ENCODE data around the gene MSI2.

Gene MSI2

DNA sequence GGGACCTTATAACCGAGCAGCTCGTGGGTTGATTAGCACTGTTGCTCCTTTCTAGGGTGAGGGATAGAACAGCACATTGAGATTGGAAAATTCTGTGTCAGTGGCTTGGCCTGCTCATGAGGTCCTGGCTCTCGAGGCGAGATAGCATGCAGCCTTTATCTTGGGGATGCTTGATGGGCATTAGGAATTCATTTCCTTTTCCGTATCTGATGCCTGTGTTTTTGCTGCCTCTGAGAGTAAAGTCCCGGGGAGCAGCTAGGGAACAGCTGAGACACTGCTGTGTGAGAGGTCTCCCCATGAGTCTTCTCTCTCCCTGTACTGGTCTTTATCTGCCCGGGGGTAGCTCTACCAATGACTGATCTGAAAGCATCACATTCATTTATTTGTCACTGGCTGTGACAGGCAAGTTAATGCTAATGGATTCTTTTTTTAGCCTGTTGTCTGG is 14.5 kb downstream of the MSI2 start:
- peak; percentile 38 for DNase-seq (ENCODE audit: low read depth, low spot score)

DNA sequence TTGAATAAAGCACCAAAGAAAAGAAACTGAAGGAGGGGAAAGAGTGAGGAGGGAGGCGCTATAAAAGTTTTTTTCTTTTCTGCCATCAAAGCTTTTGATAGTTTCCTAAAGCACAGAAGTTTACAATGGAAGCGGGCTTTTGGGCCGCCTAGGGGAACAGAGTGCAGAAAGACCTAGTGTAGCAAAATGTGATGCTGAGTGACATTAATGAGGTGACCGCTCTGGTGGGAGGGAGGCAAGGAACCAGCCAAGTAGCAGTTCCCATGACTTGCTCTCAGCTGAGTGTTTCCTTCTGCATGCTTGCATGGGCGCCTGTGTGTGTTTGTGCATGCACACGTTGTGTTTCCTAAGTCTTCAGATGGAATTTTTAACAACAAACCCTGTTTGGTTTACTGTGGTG is 15.5 kb downstream of the MSI2 start:
- peak; percentile 87 for DNase-seq (ENCODE audit: low read depth, low spot score)

DNA sequence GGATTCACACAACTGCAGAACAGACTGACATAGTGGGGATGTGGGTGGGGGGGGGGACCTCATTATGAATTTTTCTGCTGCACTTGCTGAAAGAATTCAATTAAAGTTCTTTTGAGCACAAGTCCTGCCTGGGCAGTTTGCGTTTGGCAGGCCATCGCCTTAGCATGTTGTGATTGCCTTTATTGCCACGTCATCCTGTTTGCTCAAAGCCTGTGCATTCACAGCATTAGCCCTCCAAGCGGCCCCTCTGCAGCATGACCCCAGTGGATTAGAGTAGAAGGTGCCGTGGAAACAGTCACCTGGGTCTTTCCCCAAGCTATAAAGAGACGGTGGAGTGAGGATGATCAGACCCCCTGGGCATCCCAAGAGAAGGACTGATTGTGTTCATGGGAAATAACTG is 17.2 kb downstream of the MSI2 start:
- peak; percentile 66 for DNase-seq (ENCODE audit: low read depth, low spot score)

DNA sequence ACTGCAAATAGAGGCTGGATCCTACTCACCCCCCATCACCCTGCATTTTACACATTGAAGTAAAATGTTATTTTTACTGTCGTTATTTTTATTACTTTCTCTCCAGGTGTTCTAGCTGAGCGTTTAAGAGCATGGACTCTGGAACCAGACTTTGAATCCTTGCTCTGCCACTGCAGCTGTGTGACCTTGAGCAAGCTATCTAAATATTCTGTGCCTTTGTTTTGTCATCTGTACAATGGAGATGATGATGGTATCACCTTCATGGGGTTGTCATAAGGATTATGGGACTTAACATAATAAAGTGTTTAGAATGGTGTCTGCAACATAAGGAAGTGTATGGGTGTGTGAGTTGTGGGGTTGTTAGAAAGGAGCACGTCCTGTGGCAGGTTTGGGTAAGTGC is 17.8 kb downstream of the MSI2 start:
- DNase-seq (ENCODE audit: low read depth, low spot score) = no peak

DNA sequence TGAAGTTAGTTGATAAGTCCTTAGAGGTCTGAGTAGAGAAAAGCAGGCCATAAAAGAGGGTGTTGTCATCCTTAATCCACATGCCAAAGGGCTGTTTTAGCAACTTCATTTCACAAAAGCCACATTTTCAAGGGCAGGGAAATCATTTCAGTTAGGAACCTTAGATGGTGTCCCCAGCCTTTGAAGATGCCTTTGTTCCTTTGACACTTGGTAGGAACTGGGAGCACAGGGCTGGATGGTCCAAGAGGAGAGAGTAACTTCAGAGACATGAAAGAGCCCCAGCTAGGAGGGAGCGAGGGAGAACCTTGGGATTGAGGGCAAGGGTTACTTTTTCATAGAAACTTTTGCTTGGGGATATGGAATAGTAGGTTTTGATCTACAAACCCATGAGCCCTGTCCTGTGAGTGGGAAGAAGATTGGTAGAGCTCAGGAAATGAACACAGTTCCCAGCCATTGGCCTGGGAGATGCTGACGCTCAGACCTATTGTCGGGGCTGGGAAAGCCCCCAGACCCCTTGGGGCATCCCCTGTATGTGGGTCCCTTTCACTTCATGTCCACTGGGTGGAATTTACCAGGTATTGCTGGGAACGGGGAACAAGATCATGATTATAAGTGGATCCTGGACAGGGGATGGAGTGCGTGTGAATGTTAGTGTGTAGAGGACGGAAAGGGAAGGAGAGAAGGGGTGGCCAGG is 18.9 kb downstream of the MSI2 start:
- DNase-seq (ENCODE audit: low read depth, low spot score) = no peak

DNA sequence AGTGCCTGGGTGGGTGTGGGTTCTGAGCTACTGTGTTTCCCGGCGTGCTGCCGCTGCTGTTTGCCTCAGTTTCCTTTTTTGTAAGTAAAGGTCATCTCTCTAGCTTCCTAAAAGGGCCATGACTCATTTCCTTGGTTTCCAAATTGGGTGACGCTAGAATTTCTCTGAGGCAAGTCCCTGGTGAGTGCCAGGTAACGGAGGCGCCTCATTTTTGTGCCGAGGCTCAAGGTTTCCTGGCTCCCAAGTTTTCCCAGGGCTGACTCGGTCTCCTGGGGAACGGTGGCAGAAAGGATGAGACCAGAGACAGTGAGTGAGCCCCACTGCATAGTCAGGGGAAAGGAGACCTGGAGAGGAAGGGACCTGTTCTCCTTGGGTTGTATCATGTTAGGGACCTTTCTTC is 20.3 kb downstream of the MSI2 start:
- DNase-seq (ENCODE audit: low read depth, low spot score) = no peak

DNA sequence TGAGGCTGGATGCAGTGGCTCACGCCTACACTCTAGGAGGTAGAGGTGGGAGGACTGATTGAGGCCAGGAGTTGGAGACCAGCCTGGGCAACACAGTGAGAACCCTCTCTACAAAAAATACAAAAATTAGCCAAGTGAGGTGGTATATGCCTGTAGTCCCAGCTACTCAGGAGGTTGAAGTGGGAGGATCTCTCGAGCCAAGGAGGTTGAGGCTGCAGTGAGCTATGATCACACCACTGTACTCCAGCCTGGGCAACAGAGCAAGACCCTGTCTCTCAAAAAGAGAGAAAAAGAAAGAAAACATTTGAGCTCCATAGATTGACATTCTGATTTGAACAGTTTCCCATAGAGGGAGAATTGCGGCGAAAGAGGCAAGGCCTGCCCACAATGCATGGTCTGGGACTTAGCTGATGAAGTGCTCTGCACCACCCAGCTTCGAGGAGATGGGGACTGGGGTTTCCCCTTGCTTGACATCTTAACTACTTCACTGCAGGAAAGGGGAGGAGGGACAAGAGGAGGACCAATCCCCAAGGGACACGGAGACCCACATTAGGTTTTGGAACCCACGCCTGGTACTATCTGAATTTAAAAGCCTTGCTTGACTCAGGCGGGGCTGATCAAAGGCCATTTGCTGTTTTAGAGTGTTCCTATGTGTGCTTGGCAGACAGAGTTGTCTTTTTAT is 21.7 kb downstream of the MSI2 start:
- DNase-seq (ENCODE audit: low read depth, low spot score) = no peak

DNA sequence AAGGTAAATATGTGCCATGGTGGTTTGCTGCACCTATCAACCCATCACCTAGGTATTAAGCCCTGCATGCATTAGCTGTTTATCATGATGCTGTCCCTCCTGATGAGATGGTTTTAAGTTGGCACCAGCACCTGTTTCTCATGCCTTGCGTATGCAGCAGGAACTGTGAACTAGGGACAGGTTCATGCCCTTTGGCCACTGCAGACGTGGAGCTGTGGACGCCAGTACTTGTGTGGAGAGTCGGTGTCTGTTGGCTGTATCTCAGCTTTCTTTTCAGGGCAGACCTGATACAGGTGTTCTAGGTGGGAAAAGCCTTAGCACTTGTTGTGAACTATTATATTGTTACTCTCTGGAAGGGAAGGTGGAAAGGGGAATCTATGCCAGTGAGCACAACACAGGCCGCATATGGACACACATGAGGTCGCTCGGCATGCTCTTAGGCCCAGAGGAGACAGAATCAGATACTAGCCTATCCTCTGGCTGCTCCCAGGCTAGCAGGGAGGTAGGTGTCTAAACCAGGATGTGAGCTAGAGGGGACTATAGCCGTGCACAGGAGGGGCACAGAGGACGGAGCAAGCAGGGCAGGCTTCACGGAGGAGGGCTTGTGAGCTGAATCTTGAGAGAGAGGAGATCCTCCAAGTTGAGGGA is 22.5 kb downstream of the MSI2 start:
- DNase-seq (ENCODE audit: low read depth, low spot score) = no peak

DNA sequence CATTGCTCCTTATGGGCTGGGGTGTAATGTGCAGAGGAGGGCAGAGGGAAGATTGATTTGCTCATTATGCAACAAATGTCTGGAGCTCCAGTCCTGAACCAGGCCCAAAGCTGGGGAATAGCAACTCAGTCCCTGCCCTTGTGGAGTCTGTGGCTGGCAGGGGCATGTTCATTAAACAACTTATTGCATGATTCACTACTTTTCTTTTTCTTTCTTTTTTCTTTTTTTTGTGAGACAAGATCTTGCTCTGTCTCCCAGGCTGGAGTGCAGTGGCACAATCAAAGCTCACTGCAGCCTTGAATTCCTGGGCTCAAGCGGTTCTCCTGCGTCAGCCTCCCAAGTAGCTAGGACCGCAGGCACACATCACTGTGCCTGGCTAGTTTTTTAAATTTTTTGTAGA is 23.1 kb downstream of the MSI2 start:
- DNase-seq (ENCODE audit: low read depth, low spot score) = peak; percentile 49

DNA sequence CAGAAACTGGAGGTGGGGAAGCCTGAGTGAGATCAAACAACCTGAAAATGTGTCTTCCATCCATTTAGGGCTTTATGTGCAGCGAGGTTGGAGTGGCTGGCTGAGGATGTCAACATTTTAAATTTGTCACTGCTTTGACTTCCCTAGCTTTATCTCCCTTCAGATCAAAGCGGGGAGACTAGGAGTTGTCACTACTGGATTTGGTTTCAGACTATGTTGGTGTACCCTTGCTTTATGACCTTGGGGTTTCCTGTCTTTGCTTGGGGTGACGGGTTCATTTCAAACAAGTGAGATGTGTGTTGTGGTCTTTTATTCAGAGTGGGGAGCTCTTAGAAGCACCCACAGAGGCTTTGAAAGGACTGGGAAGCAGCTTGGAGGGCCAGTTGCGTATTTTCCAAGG is 25.6 kb downstream of the MSI2 start:
- DNase-seq (ENCODE audit: low read depth, low spot score) = no peak

DNA sequence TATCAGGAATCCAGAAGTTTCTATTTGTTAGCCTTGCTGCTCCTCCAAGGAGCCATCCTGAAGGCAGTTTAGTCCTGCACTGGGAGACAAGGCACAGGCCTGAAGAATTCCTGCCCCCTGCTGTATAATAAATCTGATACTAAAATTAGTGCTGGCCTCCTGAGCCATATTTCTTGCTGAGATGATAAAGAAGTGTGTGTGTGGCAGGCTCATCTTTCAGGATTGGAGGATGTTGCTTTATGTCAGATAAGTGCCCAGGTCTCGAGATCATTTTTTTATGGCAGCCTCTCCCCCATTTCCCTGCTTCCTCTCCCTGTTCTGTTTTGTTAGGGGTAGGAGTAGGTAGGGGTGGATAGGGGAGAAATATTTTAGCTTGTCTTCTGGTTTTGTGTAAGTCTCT is 26.0 kb downstream of the MSI2 start:
- DNase-seq (ENCODE audit: low read depth, low spot score) = peak; percentile 17

DNA sequence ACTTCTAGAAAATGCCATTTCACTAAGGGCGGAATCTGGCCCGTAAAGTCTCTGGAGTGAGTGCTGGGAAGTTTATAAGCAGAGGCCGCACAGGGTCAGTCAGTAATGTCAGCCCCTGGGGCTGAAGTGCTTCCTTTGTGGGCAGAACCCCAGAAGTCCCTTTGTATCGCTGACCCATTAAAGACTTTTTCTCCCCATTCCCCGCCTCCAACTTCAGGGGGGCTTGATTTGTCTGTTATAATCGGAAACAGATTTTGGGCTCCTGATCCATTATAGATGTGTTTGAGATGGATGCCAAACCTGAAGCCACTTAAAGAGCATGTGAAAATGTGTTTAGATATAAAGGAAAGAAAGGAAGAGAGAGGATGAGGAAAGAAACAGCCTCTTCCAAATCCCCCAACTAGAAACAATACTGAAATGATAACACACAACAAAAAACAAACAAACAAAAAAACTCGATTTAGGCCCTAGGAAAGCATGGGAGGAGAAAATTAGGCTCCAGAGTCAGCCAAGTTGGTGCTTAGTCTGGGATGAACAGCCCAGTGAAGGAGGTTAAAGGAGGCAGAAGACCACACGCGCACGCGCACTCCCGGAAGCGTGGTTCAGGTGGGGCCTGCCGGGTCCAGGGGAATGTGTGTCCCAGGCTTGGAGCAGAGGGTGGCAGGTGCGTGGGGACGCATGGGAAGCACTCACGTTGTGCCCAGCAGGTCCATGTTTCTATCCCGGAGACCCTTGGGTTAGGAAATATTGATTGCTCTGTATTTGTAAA is 27.1 kb downstream of the MSI2 start:
- no peak for DNase-seq (ENCODE audit: low read depth, low spot score)

DNA sequence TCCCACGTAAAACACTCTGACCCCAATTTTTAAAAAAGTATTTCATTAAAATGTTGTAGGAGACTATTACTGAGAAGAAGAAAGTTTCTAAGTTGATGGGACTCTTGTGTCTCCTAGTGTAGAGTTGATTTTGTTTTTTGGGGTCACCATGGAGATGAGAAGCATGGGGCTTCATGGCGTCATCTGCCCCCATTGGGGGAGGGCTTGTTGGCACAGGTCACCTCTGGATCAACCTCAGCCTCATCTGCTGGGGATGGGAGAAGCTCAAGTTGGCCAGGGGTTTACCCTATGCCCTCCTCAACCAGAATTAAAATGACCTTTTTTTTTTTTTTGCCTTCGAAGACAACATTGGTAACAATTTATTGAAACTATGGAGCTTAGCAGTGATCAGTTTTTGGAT is 28.3 kb downstream of the MSI2 start:
- DNase-seq (ENCODE audit: low read depth, low spot score) = no peak

DNA sequence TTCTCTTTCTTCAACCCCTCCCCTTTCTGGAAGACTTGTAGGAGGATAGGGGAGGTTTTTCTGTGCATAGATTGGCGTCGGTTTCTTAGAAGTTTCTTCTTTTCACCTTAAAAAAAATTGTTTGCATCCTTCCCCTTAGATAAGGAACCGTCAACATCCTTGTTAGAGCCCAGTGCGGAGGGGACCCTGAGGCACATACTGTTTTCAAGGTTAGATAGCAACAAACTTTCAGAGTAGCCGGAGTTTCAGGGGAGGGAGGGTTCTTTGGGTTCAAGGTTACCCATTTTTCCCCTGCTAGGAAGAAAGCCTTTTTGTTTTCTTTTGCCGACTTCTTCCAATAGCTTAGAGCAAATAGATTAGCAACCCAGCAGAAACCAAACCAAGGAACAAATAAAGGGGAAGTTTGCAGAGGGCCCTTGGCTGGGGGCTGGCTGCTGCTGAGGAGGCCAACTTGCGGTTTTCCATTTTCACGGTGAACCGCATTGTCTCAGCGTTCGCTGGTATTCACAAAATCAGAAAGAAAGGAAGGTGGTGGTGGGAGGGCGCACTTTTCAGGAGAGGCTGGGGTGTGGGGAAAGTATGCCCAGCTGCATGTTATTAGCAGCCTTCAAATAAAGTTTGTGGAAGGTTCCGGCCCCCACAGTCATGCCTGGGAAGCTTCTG is 28.8 kb downstream of the MSI2 start:
- DNase-seq (ENCODE audit: low read depth, low spot score) = peak; percentile 86

DNA sequence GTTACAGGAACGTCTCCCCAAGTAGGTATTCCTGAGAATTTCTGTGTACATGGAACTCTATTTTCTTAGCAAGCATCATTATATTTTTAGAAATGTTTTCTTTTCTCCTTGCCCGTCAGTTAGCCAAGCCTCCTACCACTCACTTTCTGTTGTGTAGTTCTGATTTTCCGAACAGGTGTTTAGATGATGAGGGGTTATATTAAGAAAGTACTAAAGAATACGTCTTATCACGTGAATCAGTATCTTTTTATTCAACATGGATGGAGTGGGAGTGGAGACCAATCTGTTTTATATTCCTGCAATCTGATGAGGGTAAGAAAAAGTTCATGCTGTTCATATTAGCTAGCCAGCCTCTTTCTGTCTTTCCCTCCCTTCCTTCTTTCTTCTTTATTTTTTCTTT is 29.4 kb downstream of the MSI2 start:
- DNase-seq (ENCODE audit: low read depth, low spot score) = no peak

DNA sequence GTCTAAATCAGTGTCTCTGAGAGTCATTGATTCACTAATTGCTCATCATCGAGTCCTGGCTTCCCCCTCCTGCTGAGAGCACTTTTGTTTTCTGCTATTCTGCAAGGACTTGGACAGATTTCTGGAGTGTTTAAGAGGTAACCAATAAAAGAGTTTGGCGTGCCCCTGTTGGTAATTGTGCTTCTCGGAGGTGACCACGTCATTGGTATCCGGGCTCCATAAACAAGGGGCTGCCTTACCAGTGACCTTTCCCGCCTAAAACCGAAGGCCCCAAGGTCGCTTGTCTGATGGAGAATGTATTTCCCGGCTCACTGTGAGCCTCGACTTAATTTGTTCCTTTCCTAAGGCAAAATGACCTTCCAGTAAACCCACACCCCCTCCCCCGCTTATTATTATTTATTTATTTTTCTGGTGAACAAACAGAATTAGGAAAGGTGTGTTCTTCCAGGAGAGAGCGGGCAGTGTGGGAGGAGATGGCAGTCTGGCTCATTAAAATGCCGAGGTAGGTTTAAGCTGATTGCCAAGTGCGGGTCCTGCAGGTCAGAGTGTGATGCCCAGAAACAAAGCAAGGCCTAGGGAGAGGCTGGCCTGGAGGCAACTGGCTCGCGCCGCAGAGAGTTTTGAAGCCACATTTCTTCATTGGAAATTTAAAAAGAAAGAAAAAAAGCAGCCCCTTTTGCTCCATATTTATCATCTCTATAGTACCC is 30.2 kb downstream of the MSI2 start:
- DNase-seq (ENCODE audit: low read depth, low spot score) = peak; percentile 63

DNA sequence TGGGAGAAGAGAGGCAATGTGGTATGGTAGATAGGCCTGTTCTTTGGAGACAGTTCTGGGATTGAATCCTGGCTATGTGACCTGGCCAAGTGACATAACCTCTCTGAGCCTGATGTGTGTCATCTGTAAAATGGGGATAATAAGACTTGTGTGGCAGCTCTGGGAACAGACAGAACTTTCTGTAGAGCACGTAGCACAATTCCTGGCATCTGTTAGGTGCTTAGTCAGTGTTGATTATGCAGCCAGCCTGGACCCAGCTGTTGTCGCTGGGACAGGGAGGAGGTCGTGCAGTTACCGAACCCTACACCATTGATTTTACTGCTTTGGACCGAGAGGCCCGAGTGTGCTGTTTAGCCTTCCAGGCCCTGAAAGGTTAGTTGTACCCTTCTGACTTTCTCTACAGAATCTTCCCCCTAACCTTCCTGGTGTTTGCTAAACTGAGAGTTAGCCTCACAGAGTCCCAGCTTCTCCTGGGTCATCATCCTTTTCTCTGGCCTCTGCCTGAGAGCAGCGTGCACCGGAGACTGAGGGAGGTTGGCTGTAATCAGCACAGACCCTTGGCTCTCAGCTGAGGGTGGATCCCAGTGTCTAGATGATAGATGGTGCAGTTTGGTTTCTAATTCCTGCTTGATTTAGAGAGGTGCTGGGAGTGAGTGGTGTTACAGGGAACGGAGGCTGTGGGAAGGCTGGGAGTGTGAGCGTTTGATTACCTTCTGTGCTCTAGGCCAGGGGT is 31.9 kb downstream of the MSI2 start:
- DNase-seq (ENCODE audit: low read depth, low spot score) = peak; percentile 45

DNA sequence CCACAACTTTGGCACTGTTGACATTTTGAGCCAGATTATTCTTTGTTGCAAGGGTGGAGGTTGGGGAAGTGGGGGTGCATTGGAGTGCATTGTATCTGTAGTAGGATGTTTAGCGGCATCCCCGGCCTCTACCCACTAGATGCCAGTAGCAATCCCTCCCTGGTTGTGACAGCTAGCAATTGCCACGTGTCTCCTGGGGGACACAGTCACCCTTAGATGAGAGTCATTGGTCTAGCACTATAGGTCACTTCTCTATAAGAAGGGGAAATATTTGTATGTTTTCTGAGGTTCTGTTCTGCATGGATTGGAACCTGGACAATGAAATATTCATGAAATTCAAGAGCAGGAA is 32.4 kb downstream of the MSI2 start:
- no peak for DNase-seq (ENCODE audit: low read depth, low spot score)

DNA sequence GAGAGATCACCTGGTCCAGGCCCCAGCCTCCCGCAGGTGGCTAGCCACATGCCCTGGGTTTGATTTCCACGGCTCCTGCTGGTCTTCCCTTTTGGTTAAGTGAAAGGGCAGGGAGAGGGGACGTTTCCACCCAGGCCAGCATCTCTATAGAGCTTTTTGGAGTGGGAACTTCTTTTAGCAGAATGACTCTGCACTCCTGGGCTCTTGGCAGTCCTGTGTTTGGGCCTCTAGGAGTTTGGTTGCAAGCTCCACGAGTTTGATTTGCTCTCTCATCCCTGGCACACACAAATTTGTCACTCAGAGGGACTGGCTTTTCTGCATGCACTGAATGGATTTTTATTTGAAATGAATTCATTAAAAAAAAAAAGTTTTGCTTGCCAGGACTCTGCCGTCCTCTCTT is 32.8 kb downstream of the MSI2 start:
- DNase-seq (ENCODE audit: low read depth, low spot score) = no peak

DNA sequence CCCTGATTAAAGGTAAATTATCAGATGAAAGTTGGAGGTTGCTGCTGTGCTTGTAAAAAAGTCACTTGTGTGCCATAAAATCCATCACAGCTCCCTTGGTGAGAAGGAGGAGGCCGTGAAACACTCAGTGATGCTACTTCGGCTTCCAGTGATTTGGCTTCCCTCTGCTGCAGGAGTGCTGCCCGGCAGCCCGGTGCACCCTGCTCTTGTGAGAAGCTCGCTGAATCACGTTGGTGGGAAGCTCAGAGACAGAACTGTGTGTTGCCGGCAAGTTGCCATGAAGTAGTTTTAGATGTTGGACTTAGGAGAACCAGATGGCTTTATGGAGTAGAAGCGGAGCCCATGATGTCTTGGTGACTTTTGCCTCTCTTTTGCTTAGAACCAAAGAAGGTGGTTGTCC is 33.3 kb downstream of the MSI2 start:
- no peak for DNase-seq (ENCODE audit: low read depth, low spot score)

DNA sequence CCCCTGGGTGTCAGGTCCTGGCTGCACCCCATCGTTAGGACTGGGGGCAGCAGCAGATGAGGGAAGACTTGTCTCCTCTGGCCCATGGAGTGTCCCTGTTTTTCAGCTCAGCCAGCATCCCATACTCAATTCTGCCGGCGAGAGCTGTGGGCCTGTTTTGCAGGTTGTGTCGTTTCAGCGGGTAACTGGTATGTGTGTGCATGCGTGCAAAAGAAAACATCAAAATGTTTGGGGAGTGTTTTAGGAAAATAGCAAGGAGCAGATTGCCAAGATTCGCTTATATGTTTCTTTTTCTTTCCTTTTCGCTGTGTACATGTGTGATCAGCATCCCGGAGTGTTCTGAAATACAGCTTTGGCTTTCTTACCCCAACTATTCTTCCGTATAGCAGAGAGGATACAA is 34.7 kb downstream of the MSI2 start:
- no peak for DNase-seq (ENCODE audit: low read depth, low spot score)
